NK-92 (cell line): Measurements from ENCODE around the gene IRF2BP2.

Source experiments
- DNase-seq: peaks from one replicate; lab custom pipeline; 2025; ENCODE audit not compliant: unreplicated experiment; lab: John Stamatoyannopoulos, UW

IRF2BP2 gene

GRCh38 chr1:234610061-234610665 lies at the start of gene IRF2BP2:
IRF2BP2 (minus strand) TSS chr1:234610178; CDS start chr1:234609494, 684 bp downstream.
- no peak for DNase-seq

- DNase-seq = no peak
Measured at GRCh38 chr1:234659538-234659937, 49.6 kb upstream of the IRF2BP2 start.

GRCh38 chr1:234658138-234658537 lies 48.2 kb upstream of the IRF2BP2 start:
- DNase-seq = no peak

- no peak for DNase-seq
Measured at GRCh38 chr1:234656944-234657654, 47.1 kb upstream of the IRF2BP2 start.

- no peak for DNase-seq
Measured at GRCh38 chr1:234656070-234656895, 46.3 kb upstream of the IRF2BP2 start.

- no peak for DNase-seq
Measured at GRCh38 chr1:234655328-234656069, 45.5 kb upstream of the IRF2BP2 start.

GRCh38 chr1:234654002-234654733 lies 44.2 kb upstream of the IRF2BP2 start:
- DNase-seq = no peak

GRCh38 chr1:234649432-234650081 lies 39.6 kb upstream of the IRF2BP2 start:
- DNase-seq = no peak

- DNase-seq = no peak
Measured at GRCh38 chr1:234647758-234648157, 37.8 kb upstream of the IRF2BP2 start.

GRCh38 chr1:234647245-234647644 lies 37.3 kb upstream of the IRF2BP2 start:
- DNase-seq = no peak

- DNase-seq = no peak
Measured at GRCh38 chr1:234645964-234646363, 36.0 kb upstream of the IRF2BP2 start.

- DNase-seq = no peak
Measured at GRCh38 chr1:234645474-234645953, 35.5 kb upstream of the IRF2BP2 start.

- DNase-seq = no peak
Measured at GRCh38 chr1:234644928-234645327, 35.0 kb upstream of the IRF2BP2 start.

- no peak for DNase-seq
Measured at GRCh38 chr1:234643850-234644134, 33.8 kb upstream of the IRF2BP2 start.

GRCh38 chr1:234643111-234643849 lies 33.3 kb upstream of the IRF2BP2 start:
- no peak for DNase-seq

- no peak for DNase-seq
Measured at GRCh38 chr1:234642428-234642827, 32.5 kb upstream of the IRF2BP2 start.

GRCh38 chr1:234639961-234640360 lies 30.0 kb upstream of the IRF2BP2 start:
- DNase-seq = no peak

- no peak for DNase-seq
Measured at GRCh38 chr1:234638832-234639799, 29.1 kb upstream of the IRF2BP2 start.
